Gastrocnemius medialis (tissue), 4 donors: ENCODE data around the gene GNB1. TPM values are rescaled to one million over a fixed set of nuclear protein-coding genes. Genes with fewer than 3 reads are reported as not detected.

ENCODE experiments used
- ATAC-seq, 2 donors: fragments of 150-250 bp; one replicate each; pipeline ENCODE4 v1.9.1; 2016
- DNase-seq, 2 donors: peaks; one replicate each; pipeline ENCODE4 v3.0.0-alpha.2; 2019
- H3K27ac ChIP-seq, 4 donors: fragments of 200-600 bp; sonication (generic); 1 replicate in 1 of 4; 2 replicates in 3 of 4; pipeline ENCODE4 v1.5.1; 2016 to 2018; ENCODE audit warnings: mild to moderate bottlenecking in 2 of 4, moderate library complexity in 1 of 4
- H3K27me3 ChIP-seq, 3 donors: fragments of 200-600 bp; sonication (generic) in 2 of 3; 1 replicate in 1 of 3; 2 replicates in 2 of 3; pipeline versions ENCODE4 v1.5.1 to v1.6.0; 2016 to 2019; ENCODE audit warnings: mild to moderate bottlenecking in 1 of 3, moderate library complexity in 1 of 3
- H3K36me3 ChIP-seq, 2 donors: fragments of 200-600 bp; sonication (generic) in 1 of 2; one replicate each; pipeline ENCODE4 v1.5.1; 2017 to 2018
- H3K4me1 ChIP-seq, 2 donors: fragments of 200-600 bp; sonication (generic) in 1 of 2; one replicate each; pipeline ENCODE4 v1.5.1; 2016 to 2017; ENCODE audit warnings: mild to moderate bottlenecking in 2 of 2
- H3K4me3 ChIP-seq, 4 donors: fragments of 200-600 bp; sonication (generic) in 3 of 4; 1 replicate in 1 of 4; 2 replicates in 3 of 4; pipeline ENCODE4 v1.5.1; 2016 to 2019; ENCODE audit warnings: mild to moderate bottlenecking in 2 of 4
- H3K9me3 ChIP-seq, 3 donors: fragments of 200-600 bp; sonication (generic) in 2 of 3; 1 replicate in 1 of 3; 2 replicates in 2 of 3; pipeline ENCODE4 v1.5.1; 2016 to 2019
- CTCF ChIP-seq, 5 experiments: fragments of 450-650 bp in 3 of 5; fragments of 200-600 bp in 2 of 5; sonication (generic) in 2 of 5; IDR thresholded peaks in 4 of 5; conservative IDR thresholded peaks in 1 of 5; 1 replicate in 4 of 5; 2 replicates in 1 of 5; pipeline ENCODE4 v1.5.1; 2016 to 2019; ENCODE audit warnings: antibody characterized with exemption in 5 of 5, mild to moderate bottlenecking in 3 of 5, moderate library complexity in 3 of 5
- POLR2A ChIP-seq, 2 donors: fragments of 450-650 bp; IDR thresholded peaks; one replicate each; pipeline ENCODE4 v1.6.1; 2017; ENCODE audit warnings: antibody characterized with exemption in 2 of 2, mild to moderate bottlenecking in 2 of 2, moderate library complexity in 2 of 2
- in situ Hi-C, 4 donors: fragments of 200-750 bp; cut with MboI; loops; one replicate each; pipeline versions ENCODE4 v1.15.0 to v1.8.0; 2017; ENCODE audit warnings: low sequenced_read_pairs in 4 of 4
- intact Hi-C: fragments of 100-400 bp; cut with DNase I; formaldehyde crosslinking; loops from one replicate; pipeline ENCODE4 v1.15.1; 2023; ENCODE audit warnings: low total_unique reads
- total RNA-seq, 4 donors: library from RNA; depleted of rRNA; stranded (reverse); fragments of >200 nt; gene quantifications; one replicate each; pipeline versions ENCODE4 v1.1.0 to v1.2.3, GENCODE V29; 2016

GNB1 gene
- total RNA-seq, 4 donors from 2014 or later = 29.9 to 44.1 (median 37.2) TPM

GRCh38 chr1:1835546-1835945 lies 55.3 kb downstream of the GNB1 start:
- peaks cover 12 to 14% of the 10 kb centered on the region in 2 donors for H3K4me1 ChIP-seq
- peaks cover 0 to 6% of the 10 kb centered on the region in 2 donors for H3K36me3 ChIP-seq
- intact Hi-C loops = no loop called here

GRCh38 chr1:1833916-1834325 lies 57.0 kb downstream of the GNB1 start:
- Histone ChIP-seq H3K27me3 (no peaks in the 10 kb centered on the region), H3K9me3 (no peaks in the 10 kb centered on the region), H3K27ac (no peak overlapping the region), H3K4me3 (no peak overlapping the region), H3K36me3 (peaks cover 0 to 6% of the 10 kb centered on the region in 2 donors), H3K4me1 (peaks cover 9 to 12% of the 10 kb centered on the region in 2 donors)
- ATAC-seq (no peak), DNase-seq (no peak)
- in situ Hi-C loops (no loop called here), intact Hi-C loops (no loop called here)
- TF ChIP-seq CTCF (IDR thresholded peaks at IDR 0.05 in 4 of 5, conservative IDR thresholded peaks at IDR 0.05 in 1 of 5) (no peak), POLR2A (IDR thresholded peaks at IDR 0.05) (no peak)

More at GRCh38 chr1:1835546-1835945, 55.3 kb downstream of the GNB1 start:
- TF ChIP-seq POLR2A (IDR thresholded peaks at IDR 0.05) (no peak), CTCF (IDR thresholded peaks at IDR 0.05 in 4 of 5, conservative IDR thresholded peaks at IDR 0.05 in 1 of 5) (no peak)
- DNase-seq (no peak), ATAC-seq (no peak)
- Histone ChIP-seq H3K4me3 (no peak overlapping the region), H3K9me3 (no peaks in the 10 kb centered on the region), H3K27ac (no peak overlapping the region), H3K27me3 (no peaks in the 10 kb centered on the region)
- in situ Hi-C loops = no loop called here

- Histone ChIP-seq H3K9me3 (no peaks in the 10 kb centered on the region), H3K27me3 (no peaks in the 10 kb centered on the region), H3K36me3 (peaks cover 0 to 6% of the 10 kb centered on the region in 2 donors), H3K27ac (no peak overlapping the region), H3K4me3 (no peak overlapping the region), H3K4me1 (peaks cover 9 to 12% of the 10 kb centered on the region in 2 donors)
- intact Hi-C loops (no loop called here), in situ Hi-C loops (no loop called here)
- no peak for ATAC-seq
- TF ChIP-seq POLR2A (IDR thresholded peaks at IDR 0.05) (no peak), CTCF (IDR thresholded peaks at IDR 0.05 in 4 of 5, conservative IDR thresholded peaks at IDR 0.05 in 1 of 5) (no peak)
- no peak for DNase-seq
Observed at GRCh38 chr1:1833456-1833855, 57.4 kb downstream of the GNB1 start.

- H3K27me3 ChIP-seq = no peaks in the 10 kb centered on the region
- in situ Hi-C loops (no loop called here), intact Hi-C loops (no loop called here)
- DNase-seq (no peak), ATAC-seq (no peak)
- no peak overlapping the region for H3K4me3 ChIP-seq
- no peak overlapping the region for H3K27ac ChIP-seq
- TF ChIP-seq POLR2A (IDR thresholded peaks at IDR 0.05) (no peak), CTCF (IDR thresholded peaks at IDR 0.05 in 4 of 5, conservative IDR thresholded peaks at IDR 0.05 in 1 of 5) (no peak)
- H3K36me3 ChIP-seq = peaks cover 0 to 6% of the 10 kb centered on the region in 2 donors
- no peaks in the 10 kb centered on the region for H3K9me3 ChIP-seq
- H3K4me1 ChIP-seq = peaks cover 9 to 12% of the 10 kb centered on the region in 2 donors
Observed at GRCh38 chr1:1832820-1833219, 58.1 kb downstream of the GNB1 start.

- no peak overlapping the region for H3K4me3 ChIP-seq
- ATAC-seq (no peak), DNase-seq (no peak)
- no peaks in the 10 kb centered on the region for H3K36me3 ChIP-seq
- H3K27ac ChIP-seq = no peak overlapping the region
- TF ChIP-seq POLR2A (IDR thresholded peaks at IDR 0.05) (no peak), CTCF (IDR thresholded peaks at IDR 0.05 in 4 of 5, conservative IDR thresholded peaks at IDR 0.05 in 1 of 5) (no peak)
- no peaks in the 10 kb centered on the region for H3K27me3 ChIP-seq
- H3K4me1 ChIP-seq = peaks cover 12 to 13% of the 10 kb centered on the region in 2 donors
- H3K9me3 ChIP-seq = no peaks in the 10 kb centered on the region
- in situ Hi-C loops = no loop called here
- intact Hi-C loops = no loop called here
Observed at GRCh38 chr1:1832166-1832565, 58.7 kb downstream of the GNB1 start.
